ENCODE measurements around the gene SOWAHA.

Gene SOWAHA

DNA sequence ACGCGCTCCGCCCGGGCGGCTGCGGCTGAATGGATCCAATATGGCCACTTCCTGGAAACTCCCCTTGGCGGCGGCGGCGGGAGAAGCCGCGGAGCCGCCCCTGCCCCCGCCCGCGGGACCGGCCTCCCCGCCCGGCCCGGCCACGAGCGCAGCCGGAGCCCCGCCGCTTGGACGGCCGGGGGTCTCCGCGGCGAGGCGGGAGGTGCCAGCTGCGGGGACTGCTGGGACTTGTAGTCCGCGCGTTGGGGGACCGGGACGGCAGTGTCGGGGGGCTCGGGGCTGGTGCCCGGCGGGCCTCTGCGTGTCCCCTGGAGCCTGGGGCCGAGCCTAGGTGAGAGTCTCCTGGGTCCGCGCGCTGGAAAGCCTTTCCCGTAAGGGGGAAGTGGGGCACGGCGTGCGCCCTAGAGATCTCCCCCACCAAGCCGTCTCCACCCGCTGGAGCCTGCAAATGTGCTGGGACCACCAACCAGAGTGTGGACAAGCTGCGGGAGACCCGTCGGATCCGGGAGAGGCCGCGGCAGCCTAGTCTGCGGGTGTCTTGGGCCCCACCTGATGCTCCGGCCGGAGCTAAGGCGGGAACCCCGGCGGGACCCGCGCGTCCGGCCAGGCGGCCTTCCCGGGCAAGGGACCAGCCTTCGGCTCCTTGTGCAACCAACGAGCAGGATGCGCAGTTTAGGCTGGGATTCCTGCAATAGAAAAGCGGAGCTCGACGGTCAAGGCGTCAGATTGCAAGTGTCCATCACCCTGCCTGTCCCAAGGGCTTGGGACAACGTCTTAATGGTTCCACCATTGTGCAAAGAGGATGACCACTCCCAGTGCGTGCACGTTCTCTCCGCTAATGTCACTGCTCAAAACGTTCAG is 35.7 kb upstream of the SOWAHA start, which contains the start of gene SEPTIN8:
SEPTIN8 (minus strand) TSS at position 31 of the 861 bp plus-strand sequence. CDS start 102 bp downstream, outside the sequence.
- FAIRE-seq (no peak), DNase-seq (ENCODE audit: insufficient read length, low spot score) (peak; percentile 66)
- TF ChIP-seq, protein P1, sequence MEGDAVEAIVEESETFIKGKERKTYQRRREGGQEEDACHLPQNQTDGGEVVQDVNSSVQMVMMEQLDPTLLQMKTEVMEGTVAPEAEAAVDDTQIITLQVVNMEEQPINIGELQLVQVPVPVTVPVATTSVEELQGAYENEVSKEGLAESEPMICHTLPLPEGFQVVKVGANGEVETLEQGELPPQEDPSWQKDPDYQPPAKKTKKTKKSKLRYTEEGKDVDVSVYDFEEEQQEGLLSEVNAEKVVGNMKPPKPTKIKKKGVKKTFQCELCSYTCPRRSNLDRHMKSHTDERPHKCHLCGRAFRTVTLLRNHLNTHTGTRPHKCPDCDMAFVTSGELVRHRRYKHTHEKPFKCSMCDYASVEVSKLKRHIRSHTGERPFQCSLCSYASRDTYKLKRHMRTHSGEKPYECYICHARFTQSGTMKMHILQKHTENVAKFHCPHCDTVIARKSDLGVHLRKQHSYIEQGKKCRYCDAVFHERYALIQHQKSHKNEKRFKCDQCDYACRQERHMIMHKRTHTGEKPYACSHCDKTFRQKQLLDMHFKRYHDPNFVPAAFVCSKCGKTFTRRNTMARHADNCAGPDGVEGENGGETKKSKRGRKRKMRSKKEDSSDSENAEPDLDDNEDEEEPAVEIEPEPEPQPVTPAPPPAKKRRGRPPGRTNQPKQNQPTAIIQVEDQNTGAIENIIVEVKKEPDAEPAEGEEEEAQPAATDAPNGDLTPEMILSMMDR (IDR thresholded peaks at IDR 0.05; ENCODE audit: insufficient read depth, missing control alignments), result no peak

DNA sequence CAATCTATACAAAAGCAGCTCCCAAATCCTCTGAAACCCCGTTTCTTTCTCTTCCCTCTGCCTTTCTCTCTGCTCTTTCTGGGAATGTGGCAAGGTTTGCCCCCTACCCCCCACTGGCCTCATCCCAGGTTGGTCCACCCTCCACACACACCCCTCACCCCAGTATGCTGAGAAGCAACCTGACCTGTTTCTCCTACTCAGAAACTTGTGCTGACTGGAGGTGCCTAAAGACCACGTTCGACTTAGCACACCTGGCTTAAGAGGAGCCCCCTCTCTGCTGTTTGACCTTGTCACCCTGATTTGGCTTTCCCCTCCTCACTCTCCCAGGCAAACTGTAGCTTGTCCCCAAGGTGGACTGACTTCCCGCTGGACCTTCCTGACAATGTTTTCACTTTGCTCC is 35.0 kb upstream of the SOWAHA start:
- FAIRE-seq (no peak), DNase-seq (ENCODE audit: insufficient read length, low spot score) (no peak)
- TF ChIP-seq, protein P1 (IDR thresholded peaks at IDR 0.05; ENCODE audit: insufficient read depth, missing control alignments), result no peak

DNA sequence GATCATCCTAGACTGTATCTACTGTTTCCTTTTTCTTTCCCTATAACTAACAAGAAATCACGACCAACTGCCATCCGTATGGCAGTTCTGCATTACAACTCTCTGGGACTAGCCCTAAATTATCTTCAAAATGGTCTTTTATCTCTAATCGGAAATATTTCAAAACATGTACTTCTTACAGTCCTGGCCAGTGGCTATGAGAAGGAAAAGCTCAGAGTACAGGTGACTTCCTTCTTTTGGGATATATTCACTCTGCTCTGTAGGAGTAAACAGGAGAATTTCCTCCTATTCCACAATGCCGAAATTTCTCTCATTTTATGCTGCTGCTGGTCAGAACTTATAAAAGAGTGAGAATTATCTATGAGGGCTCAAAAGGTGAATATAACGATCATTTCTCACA is 34.2 kb upstream of the SOWAHA start:
- TF ChIP-seq, protein P1 (IDR thresholded peaks at IDR 0.05; ENCODE audit: insufficient read depth, missing control alignments), result no peak
- FAIRE-seq (no peak), DNase-seq (ENCODE audit: insufficient read length, low spot score) (no peak)

DNA sequence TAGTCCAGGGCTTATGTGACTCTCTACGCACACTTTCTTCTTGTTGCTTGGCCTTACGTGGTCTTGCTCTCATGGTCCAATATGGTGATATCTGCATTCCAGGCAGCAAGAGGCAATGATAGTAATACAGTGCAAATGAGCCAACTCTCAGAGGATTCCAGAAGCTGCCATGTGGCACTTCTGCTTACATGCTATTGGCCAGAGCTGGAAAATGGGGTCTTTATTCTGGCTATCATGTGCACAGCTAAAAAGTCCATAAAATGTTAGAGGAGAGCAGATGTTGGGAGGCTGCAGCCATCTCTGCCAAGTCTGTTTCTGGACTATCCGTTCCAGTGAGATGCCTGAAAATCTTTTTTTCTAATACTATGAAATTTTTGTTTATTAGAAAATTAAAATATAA is 33.1 kb upstream of the SOWAHA start:
- DNase-seq (ENCODE audit: insufficient read length, low spot score) (no peak), FAIRE-seq (no peak)
- TF ChIP-seq, protein P1 (IDR thresholded peaks at IDR 0.05; ENCODE audit: insufficient read depth, missing control alignments), result no peak

DNA sequence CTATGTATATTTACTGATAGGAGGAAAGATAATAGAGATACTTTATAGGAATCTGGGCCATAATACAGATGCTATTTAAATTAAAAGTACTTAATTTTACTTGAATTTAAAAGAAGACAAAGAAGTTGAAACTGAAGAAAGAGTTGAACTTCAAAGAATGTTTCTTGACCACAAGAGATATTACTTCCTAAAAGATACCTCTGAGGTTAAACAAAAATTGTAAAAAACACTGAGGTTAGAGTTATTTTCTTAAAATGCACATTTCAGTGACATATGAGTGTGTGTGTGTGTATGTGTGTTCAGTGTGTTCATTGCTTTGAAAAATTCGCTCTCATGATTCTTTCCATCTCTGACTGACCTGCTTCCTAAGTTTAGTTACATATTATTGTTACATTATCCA is 32.5 kb upstream of the SOWAHA start:
- FAIRE-seq, result no peak
- DNase-seq (ENCODE audit: insufficient read length, low spot score), result no peak
- TF ChIP-seq, protein P1 (IDR thresholded peaks at IDR 0.05; ENCODE audit: insufficient read depth, missing control alignments), result no peak

DNA sequence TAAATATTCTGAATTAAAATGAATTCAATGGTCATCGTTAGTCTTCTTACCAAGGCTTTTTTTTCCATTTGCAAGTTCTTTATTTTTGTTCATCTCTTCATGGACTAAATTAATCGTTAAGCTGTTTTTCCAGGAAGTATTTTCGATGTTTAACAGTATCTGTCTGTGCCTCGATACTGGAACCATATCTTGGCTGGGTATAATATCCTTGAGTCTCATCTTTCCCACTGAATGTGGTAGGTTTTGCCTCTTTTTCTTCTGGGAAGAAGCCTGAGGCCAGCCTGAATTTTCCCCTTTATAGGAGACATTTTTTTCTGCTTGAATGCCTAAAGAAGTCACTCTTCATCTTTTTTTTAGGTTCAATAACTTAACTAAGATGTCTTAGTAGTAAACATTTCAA is 32.1 kb upstream of the SOWAHA start:
- DNase-seq (ENCODE audit: insufficient read length, low spot score), result no peak
- TF ChIP-seq, protein P1 (IDR thresholded peaks at IDR 0.05; ENCODE audit: insufficient read depth, missing control alignments), result no peak
- FAIRE-seq, result no peak

DNA sequence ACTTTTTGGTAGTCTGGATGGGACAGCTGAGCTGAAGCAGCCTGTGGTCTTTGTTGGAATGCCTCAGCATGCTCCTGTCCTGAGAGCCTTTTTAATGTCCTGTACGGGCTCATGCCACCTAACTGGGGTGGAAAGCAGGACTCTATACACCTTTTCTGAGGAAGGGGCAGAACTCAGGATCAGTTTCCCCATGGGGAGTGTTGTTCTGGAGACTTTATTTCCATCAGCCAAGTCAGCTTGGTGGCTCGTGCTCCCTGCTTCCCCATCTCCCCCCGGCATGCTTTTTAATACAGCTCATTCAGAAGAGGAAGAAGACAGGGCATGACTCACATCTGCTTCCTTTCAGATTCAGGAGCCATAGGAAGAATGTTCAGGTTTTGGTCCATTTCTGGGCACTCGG is 31.0 kb upstream of the SOWAHA start:
- FAIRE-seq (no peak), DNase-seq (ENCODE audit: insufficient read length, low spot score) (no peak)
- TF ChIP-seq, protein P1 (IDR thresholded peaks at IDR 0.05; ENCODE audit: insufficient read depth, missing control alignments), result no peak
